Neutrophil (primary cell): Measurements from ENCODE around the gene TNFAIP8L1.

ENCODE experiments used
- H3K27ac ChIP-seq: fragments of 200-600 bp; sonication (generic); 2 replicates; pipeline ENCODE4 v1.5.1; 2016; ENCODE audit warnings: mild to moderate bottlenecking, moderate library complexity
- H3K27me3 ChIP-seq: fragments of 200-600 bp; sonication (generic); 2 replicates; pipeline ENCODE4 v1.6.0; 2016; ENCODE audit warnings: mild to moderate bottlenecking
- H3K36me3 ChIP-seq: fragments of 200-600 bp; sonication (generic); 2 replicates; pipeline ENCODE4 v1.5.1; 2017
- H3K4me1 ChIP-seq, 2 experiments: fragments of 200-600 bp in 1 of 2; sonication (generic) in 1 of 2; 1 replicate in 1 of 2; 2 replicates in 1 of 2; pipeline versions ENCODE4 v1.5.1 to v1.6.1; 2013 to 2016; ENCODE audit warnings: low read depth in 1 of 2, low read length in 1 of 2, mild to moderate bottlenecking in 1 of 2, moderate library complexity in 1 of 2; ENCODE audit not compliant: control insufficient read depth in 1 of 2, insufficient read depth in 1 of 2
- H3K4me3 ChIP-seq, 2 experiments: fragments of 200-600 bp in 1 of 2; sonication (generic) in 1 of 2; 1 replicate in 1 of 2; 2 replicates in 1 of 2; pipeline ENCODE4 v1.5.1; 2013 to 2016; ENCODE audit warnings: low read depth in 1 of 2, low read length in 1 of 2, mild to moderate bottlenecking in 1 of 2, moderate library complexity in 1 of 2
- H3K9me3 ChIP-seq: fragments of 200-600 bp; sonication (generic); 2 replicates; pipeline ENCODE4 v1.5.1; 2016
- TF ChIP-seq, protein P1 (sequence below): fragments of 200-600 bp; sonication (generic); IDR thresholded peaks from 2 replicates; pipeline ENCODE4 v1.5.1; 2016; ENCODE audit warnings: antibody characterized with exemption

Gene TNFAIP8L1

DNA sequence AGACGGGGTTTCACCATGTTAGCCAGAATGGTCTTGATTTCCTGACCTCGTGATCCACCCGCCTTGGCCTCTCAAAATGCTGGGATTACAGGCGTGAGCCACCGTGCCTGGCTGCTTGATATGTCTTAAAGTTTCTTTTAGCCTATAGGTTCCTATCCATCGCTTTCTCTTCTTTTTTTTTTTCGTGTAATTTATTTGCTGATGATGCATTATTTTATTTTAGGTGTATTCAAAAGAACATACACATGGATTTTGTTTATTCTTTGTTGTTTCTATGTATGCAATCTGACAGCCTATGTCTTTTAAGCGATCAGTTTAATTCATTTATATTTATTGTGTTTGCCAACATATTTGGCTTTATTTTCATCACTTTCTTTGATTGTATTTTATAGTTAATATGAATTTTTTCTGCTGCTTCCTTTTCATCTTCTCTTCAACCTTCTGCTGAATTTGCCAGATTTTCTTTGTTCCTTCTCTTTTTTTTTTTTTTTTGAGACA is 26.0 kb upstream of the TNFAIP8L1 start:
- H3K27me3 ChIP-seq: peaks cover 14% of the 10 kb centered on the region
- H3K9me3 ChIP-seq: no peaks in the 10 kb centered on the region
- peaks cover 33% of the 10 kb centered on the region in 2 experiments for H3K4me1 ChIP-seq
- TF ChIP-seq, protein P1, sequence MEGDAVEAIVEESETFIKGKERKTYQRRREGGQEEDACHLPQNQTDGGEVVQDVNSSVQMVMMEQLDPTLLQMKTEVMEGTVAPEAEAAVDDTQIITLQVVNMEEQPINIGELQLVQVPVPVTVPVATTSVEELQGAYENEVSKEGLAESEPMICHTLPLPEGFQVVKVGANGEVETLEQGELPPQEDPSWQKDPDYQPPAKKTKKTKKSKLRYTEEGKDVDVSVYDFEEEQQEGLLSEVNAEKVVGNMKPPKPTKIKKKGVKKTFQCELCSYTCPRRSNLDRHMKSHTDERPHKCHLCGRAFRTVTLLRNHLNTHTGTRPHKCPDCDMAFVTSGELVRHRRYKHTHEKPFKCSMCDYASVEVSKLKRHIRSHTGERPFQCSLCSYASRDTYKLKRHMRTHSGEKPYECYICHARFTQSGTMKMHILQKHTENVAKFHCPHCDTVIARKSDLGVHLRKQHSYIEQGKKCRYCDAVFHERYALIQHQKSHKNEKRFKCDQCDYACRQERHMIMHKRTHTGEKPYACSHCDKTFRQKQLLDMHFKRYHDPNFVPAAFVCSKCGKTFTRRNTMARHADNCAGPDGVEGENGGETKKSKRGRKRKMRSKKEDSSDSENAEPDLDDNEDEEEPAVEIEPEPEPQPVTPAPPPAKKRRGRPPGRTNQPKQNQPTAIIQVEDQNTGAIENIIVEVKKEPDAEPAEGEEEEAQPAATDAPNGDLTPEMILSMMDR: no peak
- H3K27ac ChIP-seq: no peak overlapping the region
- no peaks in the 10 kb centered on the region for H3K36me3 ChIP-seq
- H3K4me3 ChIP-seq: no peak overlapping the region

DNA sequence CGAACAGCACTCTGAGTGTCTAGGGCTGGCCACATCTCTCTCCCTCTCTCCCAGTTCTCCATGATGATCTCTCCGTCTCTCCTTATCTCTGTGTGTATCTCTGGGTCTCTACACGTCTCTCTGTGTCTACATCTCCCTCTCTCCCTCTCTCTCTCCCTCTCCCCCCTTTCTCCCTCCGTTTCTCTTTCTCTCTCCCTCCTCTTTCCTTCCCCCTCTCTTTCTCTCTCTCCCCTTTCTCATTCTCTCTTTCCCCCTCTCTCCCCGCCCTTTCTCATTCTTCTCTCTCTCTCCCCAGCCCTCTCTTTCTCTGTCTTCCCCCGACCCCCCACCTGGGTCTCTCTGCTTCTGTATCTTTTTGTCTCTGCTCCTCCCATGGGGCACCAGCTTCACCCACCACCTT is 21.3 kb upstream of the TNFAIP8L1 start:
- no peaks in the 10 kb centered on the region for H3K9me3 ChIP-seq
- no peaks in the 10 kb centered on the region for H3K4me1 ChIP-seq
- H3K4me3 ChIP-seq: no peak overlapping the region
- no peak overlapping the region for H3K27ac ChIP-seq
- H3K27me3 ChIP-seq: peaks cover 46% of the 10 kb centered on the region
- H3K36me3 ChIP-seq: no peaks in the 10 kb centered on the region
- TF ChIP-seq, protein P1: no peak

DNA sequence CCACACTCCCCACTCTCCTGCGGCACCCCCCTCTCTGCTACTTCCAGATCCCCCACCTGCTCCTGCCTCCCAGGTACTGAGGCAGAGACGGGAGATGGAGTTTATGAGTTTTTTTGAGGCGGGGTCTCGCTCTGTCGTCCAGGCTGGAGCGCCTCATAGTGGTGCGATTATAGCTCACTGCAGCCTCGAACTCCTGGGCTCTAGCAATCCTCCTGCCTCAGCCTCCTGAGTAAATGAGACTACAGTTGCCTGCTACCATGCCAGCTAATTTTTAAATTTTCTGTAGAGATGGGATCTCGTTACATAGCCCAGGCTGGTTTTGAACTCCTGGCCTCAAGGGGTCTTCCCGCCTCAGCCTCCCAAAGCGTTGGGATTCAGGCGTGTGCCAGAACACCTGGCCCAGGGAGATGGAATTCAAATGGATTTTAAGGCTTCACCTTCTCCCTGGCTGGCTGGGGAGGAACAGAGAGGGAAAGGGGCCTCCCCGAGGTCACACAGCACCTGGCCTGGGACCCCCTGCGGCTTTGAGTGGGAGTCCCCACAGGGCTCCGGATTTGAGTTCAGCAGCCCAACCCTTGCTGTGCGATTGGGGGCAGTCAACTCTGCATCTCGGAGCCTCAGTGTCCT is 19.5 kb upstream of the TNFAIP8L1 start:
- Histone ChIP-seq H3K4me3 (no peak overlapping the region), H3K27me3 (peaks cover 50% of the 10 kb centered on the region), H3K4me1 (no peaks in the 10 kb centered on the region), H3K9me3 (no peaks in the 10 kb centered on the region), H3K27ac (no peak overlapping the region), H3K36me3 (no peaks in the 10 kb centered on the region)
- TF ChIP-seq, protein P1: no peak

DNA sequence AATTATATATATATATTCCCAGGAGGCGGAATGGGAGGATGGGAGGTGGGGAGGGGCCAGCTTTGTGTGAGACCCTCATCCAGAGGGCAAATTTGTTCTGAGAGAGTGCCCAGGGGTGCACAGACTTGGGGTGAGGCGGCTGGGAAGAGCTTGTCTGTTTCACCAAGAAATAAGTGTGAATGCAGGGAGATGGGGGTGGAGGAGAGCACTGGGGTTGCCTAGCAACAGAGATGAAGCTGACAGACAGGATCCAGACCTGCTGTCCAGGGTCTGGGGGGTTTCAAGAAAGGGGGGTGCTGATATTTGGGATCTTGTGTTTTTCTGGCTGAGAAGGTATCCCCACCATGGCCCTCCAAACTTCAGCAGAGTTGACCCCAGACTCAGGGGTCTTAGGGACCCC is 18.6 kb upstream of the TNFAIP8L1 start:
- Histone ChIP-seq H3K4me3 (no peak overlapping the region), H3K4me1 (no peaks in the 10 kb centered on the region), H3K36me3 (no peaks in the 10 kb centered on the region), H3K27me3 (peaks cover 50% of the 10 kb centered on the region), H3K9me3 (no peaks in the 10 kb centered on the region), H3K27ac (no peak overlapping the region)
- TF ChIP-seq, protein P1: no peak

DNA sequence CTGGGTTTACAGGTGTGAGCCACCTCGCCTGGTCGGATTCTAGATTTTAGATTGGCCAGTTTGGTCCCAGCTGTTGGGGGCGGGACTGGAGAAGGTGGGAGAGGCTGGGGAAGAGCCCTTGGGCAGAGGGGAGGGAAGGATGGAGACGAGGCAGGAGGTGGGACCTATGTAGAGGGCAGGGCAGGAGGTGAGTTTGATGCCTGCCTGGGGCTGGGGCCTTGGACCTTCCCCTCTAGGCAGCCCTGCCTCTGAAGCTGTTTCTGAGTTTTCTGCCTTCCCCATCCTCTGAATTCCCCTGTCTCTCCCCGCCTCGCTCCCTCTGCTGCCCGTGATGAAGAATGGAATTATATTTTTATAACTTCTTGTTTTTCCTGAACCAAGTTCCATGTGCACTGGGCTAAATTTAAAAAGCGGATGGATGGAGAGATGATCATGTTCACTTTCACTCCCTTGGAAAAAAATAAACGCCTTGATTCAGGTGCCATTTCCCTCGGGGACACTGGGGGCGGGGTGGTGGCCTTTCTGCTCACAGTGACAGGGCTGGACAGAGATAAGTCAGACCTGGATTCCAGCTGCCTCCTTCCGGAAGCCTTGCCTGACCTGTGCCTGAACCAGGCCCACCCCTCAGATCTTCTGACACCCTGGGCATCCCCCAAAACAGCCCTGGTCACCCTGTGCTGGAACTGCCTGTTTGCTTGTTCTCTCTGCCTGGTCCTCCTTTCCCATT is 16.5 kb upstream of the TNFAIP8L1 start:
- Histone ChIP-seq H3K27me3 (peaks cover 44% of the 10 kb centered on the region), H3K9me3 (no peaks in the 10 kb centered on the region)

More for the DNA sequence above, 16.5 kb upstream of the TNFAIP8L1 start:
- Histone ChIP-seq H3K4me1 (no peaks in the 10 kb centered on the region), H3K36me3 (no peaks in the 10 kb centered on the region), H3K4me3 (no peak overlapping the region), H3K27ac (no peak overlapping the region)
- TF ChIP-seq, protein P1: no peak
